Erythroblast (primary cell): ENCODE results near the gene OR9Q2.
"Not testable (repeated sequence)": the region's sequence is repeated elsewhere in the genome, so short reads cannot be mapped to it uniquely, and the experiment has no call there.

Experiments used
- DNase-seq, 2 experiments: peaks; one replicate each; lab custom pipeline; 2025; lab: John Stamatoyannopoulos, UW
- GATA1 ChIP-seq: IDR thresholded peaks from 2 replicates; pipeline ENCODE4 v1.6.1; 2011; ENCODE audit warnings: low read depth, mild to moderate bottlenecking, control low read depth, low read length, moderate library complexity
- POLR2A ChIP-seq: IDR thresholded peaks from 2 replicates; pipeline ENCODE4 v1.6.1; 2011; ENCODE audit warnings: mild to moderate bottlenecking, low read length

Gene OR9Q2

GRCh38 chr11:58188770-58189169, at the start of gene OR9Q2:
TSS of gene OR9Q2 (plus strand) at chr11:58189070. CDS start at chr11:58190491, 1,421 bp downstream.
- no peak for DNase-seq
- TF ChIP-seq GATA1 = no peak
- no peak for TF ChIP-seq POLR2A

- no peak for DNase-seq
- TF ChIP-seq POLR2A (no peak), GATA1 (no peak)
These were observed 46.1 kb upstream of the OR9Q2 start for GRCh38 chr11:58142761-58143160.

GRCh38 chr11:58152781-58153180, 36.1 kb upstream of the OR9Q2 start:
- no peak for TF ChIP-seq GATA1
- no peak for TF ChIP-seq POLR2A
- DNase-seq = no peak

GRCh38 chr11:58164389-58164788, 24.5 kb upstream of the OR9Q2 start:
- no peak for DNase-seq
- no peak for TF ChIP-seq POLR2A
- TF ChIP-seq GATA1 = no peak

GRCh38 chr11:58164990-58165389, 23.9 kb upstream of the OR9Q2 start:
- DNase-seq = no peak
- TF ChIP-seq GATA1 (no peak), POLR2A (no peak)

GRCh38 chr11:58165504-58166106, 23.3 kb upstream of the OR9Q2 start:
- no peak for TF ChIP-seq GATA1
- no peak for TF ChIP-seq POLR2A
- no peak for DNase-seq

- TF ChIP-seq GATA1 (no peak), POLR2A (no peak)
These were observed 11.3 kb upstream of the OR9Q2 start for GRCh38 chr11:58177409-58178054.

GRCh38 chr11:58178444-58178843, 10.4 kb upstream of the OR9Q2 start:
- no peak for DNase-seq
- TF ChIP-seq POLR2A (no peak), GATA1 (no peak)

More at GRCh38 chr11:58177409-58178054, 11.3 kb upstream of the OR9Q2 start:
- DNase-seq = no peak

- peak; percentile 3 to 22 for DNase-seq
- no peak for TF ChIP-seq POLR2A
- TF ChIP-seq GATA1 = no peak
These were observed 9.2 kb upstream of the OR9Q2 start for GRCh38 chr11:58179648-58180047.

- TF ChIP-seq GATA1 (no peak), POLR2A (no peak)
- DNase-seq = no peak
These were observed 1.9 kb upstream of the OR9Q2 start for GRCh38 chr11:58186938-58187337.

- no peak for TF ChIP-seq GATA1
- TF ChIP-seq POLR2A = no peak
- DNase-seq = no peak
These were observed 3.4 kb downstream of the OR9Q2 start for GRCh38 chr11:58192229-58192628.

- no peak for DNase-seq
- TF ChIP-seq POLR2A = no peak
- TF ChIP-seq GATA1 = no peak
These were observed 4.5 kb downstream of the OR9Q2 start for GRCh38 chr11:58193391-58193790.

GRCh38 chr11:58195939-58196338, 7.1 kb downstream of the OR9Q2 start:
- TF ChIP-seq GATA1 (no peak), POLR2A (no peak)
- no peak for DNase-seq

GRCh38 chr11:58199271-58199670, 10.4 kb downstream of the OR9Q2 start:
- DNase-seq = no peak
- TF ChIP-seq POLR2A (no peak), GATA1 (no peak)

- no peak for TF ChIP-seq GATA1
- TF ChIP-seq POLR2A = no peak
- no peak for DNase-seq
These were observed 15.2 kb downstream of the OR9Q2 start, which contains the start of gene OR1S2 for GRCh38 chr11:58204042-58204441. TSS of gene OR1S2 (minus strand) at chr11:58204142. CDS start at chr11:58204142, 0 bp downstream.

- DNase-seq = not testable (repeated sequence)
These were observed 23.6 kb downstream of the OR9Q2 start, which contains the start of gene OR1S1 for GRCh38 chr11:58212420-58212819. TSS of gene OR1S1 (plus strand) at chr11:58212720.
